H9 (cell line): ENCODE data around the gene NMT1. TPM values are rescaled to one million over a fixed set of nuclear protein-coding genes. Genes with fewer than 3 reads are reported as not detected.

ENCODE experiments used
- DNase-seq: peaks from one replicate; pipeline ENCODE4 v3.0.0-alpha.2; 2017
- H2AFZ ChIP-seq: one replicate; pipeline ENCODE4 v1.6.1; 2013; ENCODE audit warnings: mild to moderate bottlenecking, low read length, control low read depth, moderate library complexity
- H2AK5ac ChIP-seq: 2 replicates; pipeline ENCODE4 v1.6.1; 2013; ENCODE audit warnings: low read length, control low read depth, mixed read lengths; ENCODE audit not compliant: insufficient read length
- H2BK120ac ChIP-seq: one replicate; pipeline ENCODE4 v1.6.1; 2013; ENCODE audit warnings: low read depth, mild to moderate bottlenecking, low read length, control low read depth, inconsistent platforms; ENCODE audit not compliant: poor library complexity, severe bottlenecking
- H2BK12ac ChIP-seq: 2 replicates; pipeline ENCODE4 v1.6.1; 2013; ENCODE audit warnings: low read length, control low read depth, mixed read lengths, low read depth; ENCODE audit not compliant: insufficient read length
- H2BK15ac ChIP-seq: 2 replicates; pipeline ENCODE4 v1.6.1; 2013; ENCODE audit warnings: low read depth, low read length, control low read depth
- H2BK20ac ChIP-seq: one replicate; pipeline ENCODE4 v1.6.1; 2013; ENCODE audit warnings: low read depth, mild to moderate bottlenecking, low read length, control low read depth, inconsistent platforms; ENCODE audit not compliant: poor library complexity, severe bottlenecking
- H2BK5ac ChIP-seq: 2 replicates; pipeline ENCODE4 v1.6.1; 2013; ENCODE audit warnings: low read length, control low read depth, mixed read lengths; ENCODE audit not compliant: insufficient read length
- H3K14ac ChIP-seq: 2 replicates; pipeline ENCODE4 v1.6.1; 2013; ENCODE audit warnings: low read length, control low read depth; ENCODE audit not compliant: insufficient read depth
- H3K18ac ChIP-seq: 2 replicates; pipeline ENCODE4 v1.6.1; 2013; ENCODE audit warnings: low read depth, mild to moderate bottlenecking, mixed read lengths, low read length, control low read depth; ENCODE audit not compliant: insufficient read length
- H3K23ac ChIP-seq: 2 replicates; pipeline ENCODE4 v1.6.1; 2013; ENCODE audit warnings: low read length, control low read depth, mixed read lengths, low read depth; ENCODE audit not compliant: insufficient read length
- H3K23me2 ChIP-seq: 2 replicates; pipeline ENCODE4 v1.6.1; 2013; ENCODE audit warnings: low read depth, mild to moderate bottlenecking, mixed read lengths, low read length, control low read depth; ENCODE audit not compliant: insufficient read length, poor library complexity, severe bottlenecking
- H3K27ac ChIP-seq: 2 replicates; pipeline ENCODE4 v1.5.1; 2013; ENCODE audit warnings: low read length, control low read depth, mixed read lengths, low read depth; ENCODE audit not compliant: insufficient read length
- H3K27me3 ChIP-seq: 2 replicates; pipeline ENCODE4 v1.6.1; 2013; ENCODE audit warnings: low read length, control low read depth, inconsistent platforms; ENCODE audit not compliant: insufficient read depth
- H3K4ac ChIP-seq: 2 replicates; pipeline ENCODE4 v1.6.1; 2013; ENCODE audit warnings: low read depth, mild to moderate bottlenecking, control low read depth, inconsistent platforms, low read length, moderate library complexity
- H3K4me1 ChIP-seq: 2 replicates; pipeline ENCODE4 v1.6.1; 2013; ENCODE audit warnings: low read length, control low read depth, inconsistent platforms; ENCODE audit not compliant: insufficient read depth
- H3K4me2 ChIP-seq: 2 replicates; pipeline ENCODE4 v1.6.1; 2013; ENCODE audit warnings: low read length, control low read depth, mixed read lengths; ENCODE audit not compliant: insufficient read length, insufficient read depth
- H3K56ac ChIP-seq: 2 replicates; pipeline ENCODE4 v1.6.1; 2013; ENCODE audit warnings: low read depth, mild to moderate bottlenecking, mixed read lengths, low read length, control low read depth; ENCODE audit not compliant: insufficient read length
- H3K79me1 ChIP-seq: 2 replicates; pipeline ENCODE4 v1.6.1; 2013; ENCODE audit warnings: low read depth, mild to moderate bottlenecking, moderate library complexity, low read length, control low read depth, inconsistent platforms; ENCODE audit not compliant: insufficient read depth, poor library complexity, severe bottlenecking
- H3K79me2 ChIP-seq: 2 replicates; pipeline ENCODE4 v1.6.1; 2013; ENCODE audit warnings: low read length, control low read depth, inconsistent platforms; ENCODE audit not compliant: insufficient read depth
- H3K9ac ChIP-seq: 2 replicates; pipeline ENCODE4 v1.6.1; 2013; ENCODE audit warnings: low read length, control low read depth, mixed read lengths; ENCODE audit not compliant: insufficient read length; ENCODE audit errors: extremely low read depth
- H3K9me3 ChIP-seq: one replicate; pipeline ENCODE4 v1.6.1; 2013; ENCODE audit warnings: low read depth, low read length, inconsistent platforms; ENCODE audit not compliant: control insufficient read depth
- H3T11ph ChIP-seq: one replicate; pipeline ENCODE4 v1.6.1; 2013; ENCODE audit warnings: mild to moderate bottlenecking, low read length, control low read depth, inconsistent platforms
- H4K20me1 ChIP-seq: one replicate; pipeline ENCODE4 v1.6.1; 2013; ENCODE audit not compliant: control insufficient read depth, insufficient read length, insufficient read depth
- H4K5ac ChIP-seq: 2 replicates; pipeline ENCODE4 v1.6.1; 2013; ENCODE audit warnings: low read depth, mild to moderate bottlenecking, mixed read lengths, low read length, control low read depth; ENCODE audit not compliant: insufficient read length
- H4K8ac ChIP-seq: replicated peaks from 2 replicates; pipeline ENCODE4 v1.6.1; 2013; ENCODE audit warnings: low read length, control low read depth, mixed read lengths, low read depth; ENCODE audit not compliant: insufficient read length
- H4K91ac ChIP-seq: 2 replicates; pipeline ENCODE4 v1.6.1; 2013; ENCODE audit warnings: low read depth, mild to moderate bottlenecking, moderate library complexity, mixed read lengths, low read length, control low read depth; ENCODE audit not compliant: insufficient read length
- H3K27ac Mint-ChIP-seq, 3 experiments: 2 replicates in 2 of 3; 3 replicates in 1 of 3; pipeline ENCODE4 v1.8.0; 2020 to 2021; ENCODE audit warnings: mixed read lengths in 3 of 3, mild to moderate bottlenecking in 1 of 3, moderate library complexity in 1 of 3
- H3K27me3 Mint-ChIP-seq: 2 replicates; pipeline ENCODE4 v1.8.0; 2021; ENCODE audit warnings: low read depth, mild to moderate bottlenecking, moderate library complexity, mixed read lengths
- H3K36me3 Mint-ChIP-seq, 3 experiments: 2 replicates in 2 of 3; 3 replicates in 1 of 3; pipeline ENCODE4 v1.8.0; 2020 to 2021; ENCODE audit warnings: low read depth in 3 of 3, mixed read lengths in 3 of 3; ENCODE audit not compliant: insufficient read depth in 1 of 3
- H3K4me1 Mint-ChIP-seq, 2 experiments: 2 replicates each; pipeline ENCODE4 v1.8.0; 2020; ENCODE audit warnings: mixed read lengths in 2 of 2
- H3K4me3 Mint-ChIP-seq, 2 experiments: 2 replicates in 1 of 2; 3 replicates in 1 of 2; pipeline ENCODE4 v1.8.0; 2020 to 2021; ENCODE audit warnings: mild to moderate bottlenecking in 2 of 2, mixed read lengths in 2 of 2, moderate library complexity in 1 of 2
- H3K9me3 Mint-ChIP-seq, 2 experiments: 2 replicates in 1 of 2; 3 replicates in 1 of 2; pipeline ENCODE4 v1.8.0; 2020; ENCODE audit warnings: mild to moderate bottlenecking in 2 of 2, mixed read lengths in 2 of 2, moderate library complexity in 1 of 2
- WGBS: extraction: QIAGEN DNeasy Blood & Tissue Kit; methylation state at CpG from one replicate; pipeline ENCODE4 v1.1.7; 2013; ENCODE audit warnings: missing lambda C conversion rate, low lambda C conversion rate, mixed read lengths; ENCODE audit not compliant: insufficient read length; ENCODE audit errors: extremely low coverage; 5-methylcytosine and 5-hydroxymethylcytosine counted together
- total RNA-seq: library from RNA; stranded (reverse); gene quantifications from 2 replicates; pipeline ENCODE4 v1.2.1, GENCODE V29; 2021
- TF ChIP-seq, protein P1 (sequence below): fragments of 200-600 bp; sonication (generic); conservative IDR thresholded peaks from 3 replicates; pipeline ENCODE4 v1.8.0; 2021; ENCODE audit warnings: antibody characterized with exemption, mild to moderate bottlenecking

NMT1 gene
- total RNA-seq, 1 experiment from 2014 or later, result 150 TPM

DNA sequence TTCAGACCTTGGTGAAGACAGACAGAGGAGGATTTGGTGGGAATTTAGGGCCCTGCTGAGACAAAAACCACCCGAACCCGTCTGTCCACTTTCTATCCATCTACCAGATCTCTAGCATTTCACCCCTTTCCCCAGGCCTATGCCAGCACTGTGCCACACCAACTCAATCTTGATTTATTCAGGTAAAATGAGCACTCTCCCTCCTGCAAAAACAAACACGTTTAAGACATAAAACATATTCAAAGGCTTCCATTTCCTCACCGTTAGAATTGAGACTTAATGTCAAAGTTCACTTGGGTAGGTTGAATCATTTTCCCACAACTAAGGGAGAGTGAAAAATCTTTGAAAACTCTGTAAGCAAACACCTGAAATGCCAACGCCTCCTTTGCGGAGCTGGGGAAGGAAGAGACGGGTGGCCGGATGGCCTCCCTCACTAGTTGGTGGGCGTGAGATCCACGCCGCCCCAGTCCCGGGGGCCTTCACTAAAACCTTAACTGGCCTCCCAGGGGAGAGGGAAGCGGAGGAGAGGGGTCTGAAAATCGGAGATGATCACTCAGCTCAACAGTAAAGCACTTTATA lies 10.5 kb upstream of the NMT1 start:
- no peak overlapping the region for H3T11ph ChIP-seq
- Mint-ChIP-seq H3K27ac (peak overlapping the region; percentile 89 to 92 (median 91); a peak in 6 of 7 replicates), H3K4me3 (peak overlapping the region; percentile 87), H3K9me3 (no peaks in the 10 kb centered on the region), H3K4me1 (peaks cover 20 to 23% of the 10 kb centered on the region in 2 experiments), H3K27me3 (no peaks in the 10 kb centered on the region), H3K36me3 (peaks cover 2 to 11% (median 7%) of the 10 kb centered on the region in 3 experiments; a peak in 5 of 7 replicates)
- H3K18ac ChIP-seq, result no peak overlapping the region
- peak overlapping the region; percentile 93 for H3K9ac ChIP-seq
- no peak overlapping the region for H3K23ac ChIP-seq
- no peak overlapping the region for H4K91ac ChIP-seq
- no peak overlapping the region for H2AFZ ChIP-seq
- H2BK15ac ChIP-seq, result no peak overlapping the region
- no peak overlapping the region for H3K56ac ChIP-seq
- peaks cover 2% of the 10 kb centered on the region; the same call in 1 of the 2 replicates for H3K79me2 ChIP-seq
- no peak overlapping the region for H4K8ac ChIP-seq
- H2AK5ac ChIP-seq, result no peak overlapping the region
- peak overlapping the region; percentile 83 for H3K4me2 ChIP-seq
- H3K23me2 ChIP-seq, result peaks cover 13% of the 10 kb centered on the region
- TF ChIP-seq, protein P1, sequence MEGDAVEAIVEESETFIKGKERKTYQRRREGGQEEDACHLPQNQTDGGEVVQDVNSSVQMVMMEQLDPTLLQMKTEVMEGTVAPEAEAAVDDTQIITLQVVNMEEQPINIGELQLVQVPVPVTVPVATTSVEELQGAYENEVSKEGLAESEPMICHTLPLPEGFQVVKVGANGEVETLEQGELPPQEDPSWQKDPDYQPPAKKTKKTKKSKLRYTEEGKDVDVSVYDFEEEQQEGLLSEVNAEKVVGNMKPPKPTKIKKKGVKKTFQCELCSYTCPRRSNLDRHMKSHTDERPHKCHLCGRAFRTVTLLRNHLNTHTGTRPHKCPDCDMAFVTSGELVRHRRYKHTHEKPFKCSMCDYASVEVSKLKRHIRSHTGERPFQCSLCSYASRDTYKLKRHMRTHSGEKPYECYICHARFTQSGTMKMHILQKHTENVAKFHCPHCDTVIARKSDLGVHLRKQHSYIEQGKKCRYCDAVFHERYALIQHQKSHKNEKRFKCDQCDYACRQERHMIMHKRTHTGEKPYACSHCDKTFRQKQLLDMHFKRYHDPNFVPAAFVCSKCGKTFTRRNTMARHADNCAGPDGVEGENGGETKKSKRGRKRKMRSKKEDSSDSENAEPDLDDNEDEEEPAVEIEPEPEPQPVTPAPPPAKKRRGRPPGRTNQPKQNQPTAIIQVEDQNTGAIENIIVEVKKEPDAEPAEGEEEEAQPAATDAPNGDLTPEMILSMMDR, result no peak
- H3K79me1 ChIP-seq, result no peaks in the 10 kb centered on the region
- H3K27me3 ChIP-seq, result no peaks in the 10 kb centered on the region
- H3K4me1 ChIP-seq, result no peaks in the 10 kb centered on the region; the same call in 1 of the 2 replicates
- H4K20me1 ChIP-seq, result no peaks in the 10 kb centered on the region
- peak overlapping the region; percentile 83 for H3K27ac ChIP-seq
- no peak overlapping the region for H3K4ac ChIP-seq
- WGBS, result no CpG with 5 or more reads among the region's 14 CpGs
- H4K5ac ChIP-seq, result no peak overlapping the region
- no peak overlapping the region for H2BK12ac ChIP-seq
- no peak overlapping the region for H2BK5ac ChIP-seq
- no peaks in the 10 kb centered on the region for H3K9me3 ChIP-seq
- no peak overlapping the region for H2BK20ac ChIP-seq
- DNase-seq, result no peak
- peak overlapping the region; percentile 2; the same call in 1 of the 2 replicates for H3K14ac ChIP-seq
- no peak overlapping the region for H2BK120ac ChIP-seq
